H9 (cell line): ENCODE measurements around the gene DPYD. TPM values are rescaled to one million over a fixed set of nuclear protein-coding genes. Genes with fewer than 3 reads are reported as not detected.

Experiments
- DNase-seq: peaks from one replicate; pipeline ENCODE4 v3.0.0-alpha.2; 2017
- H2AFZ ChIP-seq: one replicate; pipeline ENCODE4 v1.6.1; 2013; ENCODE audit warnings: mild to moderate bottlenecking, low read length, control low read depth, moderate library complexity
- H2AK5ac ChIP-seq: 2 replicates; pipeline ENCODE4 v1.6.1; 2013; ENCODE audit warnings: low read length, control low read depth, mixed read lengths; ENCODE audit not compliant: insufficient read length
- H2BK120ac ChIP-seq: one replicate; pipeline ENCODE4 v1.6.1; 2013; ENCODE audit warnings: low read depth, mild to moderate bottlenecking, low read length, control low read depth, inconsistent platforms; ENCODE audit not compliant: poor library complexity, severe bottlenecking
- H2BK12ac ChIP-seq: 2 replicates; pipeline ENCODE4 v1.6.1; 2013; ENCODE audit warnings: low read length, control low read depth, mixed read lengths, low read depth; ENCODE audit not compliant: insufficient read length
- H2BK15ac ChIP-seq: 2 replicates; pipeline ENCODE4 v1.6.1; 2013; ENCODE audit warnings: low read depth, low read length, control low read depth
- H2BK20ac ChIP-seq: one replicate; pipeline ENCODE4 v1.6.1; 2013; ENCODE audit warnings: low read depth, mild to moderate bottlenecking, low read length, control low read depth, inconsistent platforms; ENCODE audit not compliant: poor library complexity, severe bottlenecking
- H2BK5ac ChIP-seq: 2 replicates; pipeline ENCODE4 v1.6.1; 2013; ENCODE audit warnings: low read length, control low read depth, mixed read lengths; ENCODE audit not compliant: insufficient read length
- H3K14ac ChIP-seq: 2 replicates; pipeline ENCODE4 v1.6.1; 2013; ENCODE audit warnings: low read length, control low read depth; ENCODE audit not compliant: insufficient read depth
- H3K18ac ChIP-seq: 2 replicates; pipeline ENCODE4 v1.6.1; 2013; ENCODE audit warnings: low read depth, mild to moderate bottlenecking, mixed read lengths, low read length, control low read depth; ENCODE audit not compliant: insufficient read length
- H3K23ac ChIP-seq: 2 replicates; pipeline ENCODE4 v1.6.1; 2013; ENCODE audit warnings: low read length, control low read depth, mixed read lengths, low read depth; ENCODE audit not compliant: insufficient read length
- H3K23me2 ChIP-seq: 2 replicates; pipeline ENCODE4 v1.6.1; 2013; ENCODE audit warnings: low read depth, mild to moderate bottlenecking, mixed read lengths, low read length, control low read depth; ENCODE audit not compliant: insufficient read length, poor library complexity, severe bottlenecking
- H3K27ac ChIP-seq: 2 replicates; pipeline ENCODE4 v1.5.1; 2013; ENCODE audit warnings: low read length, control low read depth, mixed read lengths, low read depth; ENCODE audit not compliant: insufficient read length
- H3K27me3 ChIP-seq: 2 replicates; pipeline ENCODE4 v1.6.1; 2013; ENCODE audit warnings: low read length, control low read depth, inconsistent platforms; ENCODE audit not compliant: insufficient read depth
- H3K4ac ChIP-seq: 2 replicates; pipeline ENCODE4 v1.6.1; 2013; ENCODE audit warnings: low read depth, mild to moderate bottlenecking, control low read depth, inconsistent platforms, low read length, moderate library complexity
- H3K4me1 ChIP-seq: 2 replicates; pipeline ENCODE4 v1.6.1; 2013; ENCODE audit warnings: low read length, control low read depth, inconsistent platforms; ENCODE audit not compliant: insufficient read depth
- H3K4me2 ChIP-seq: 2 replicates; pipeline ENCODE4 v1.6.1; 2013; ENCODE audit warnings: low read length, control low read depth, mixed read lengths; ENCODE audit not compliant: insufficient read length, insufficient read depth
- H3K56ac ChIP-seq: 2 replicates; pipeline ENCODE4 v1.6.1; 2013; ENCODE audit warnings: low read depth, mild to moderate bottlenecking, mixed read lengths, low read length, control low read depth; ENCODE audit not compliant: insufficient read length
- H3K79me1 ChIP-seq: 2 replicates; pipeline ENCODE4 v1.6.1; 2013; ENCODE audit warnings: low read depth, mild to moderate bottlenecking, moderate library complexity, low read length, control low read depth, inconsistent platforms; ENCODE audit not compliant: insufficient read depth, poor library complexity, severe bottlenecking
- H3K79me2 ChIP-seq: 2 replicates; pipeline ENCODE4 v1.6.1; 2013; ENCODE audit warnings: low read length, control low read depth, inconsistent platforms; ENCODE audit not compliant: insufficient read depth
- H3K9ac ChIP-seq: 2 replicates; pipeline ENCODE4 v1.6.1; 2013; ENCODE audit warnings: low read length, control low read depth, mixed read lengths; ENCODE audit not compliant: insufficient read length; ENCODE audit errors: extremely low read depth
- H3K9me3 ChIP-seq: one replicate; pipeline ENCODE4 v1.6.1; 2013; ENCODE audit warnings: low read depth, low read length, inconsistent platforms; ENCODE audit not compliant: control insufficient read depth
- H3T11ph ChIP-seq: one replicate; pipeline ENCODE4 v1.6.1; 2013; ENCODE audit warnings: mild to moderate bottlenecking, low read length, control low read depth, inconsistent platforms
- H4K20me1 ChIP-seq: one replicate; pipeline ENCODE4 v1.6.1; 2013; ENCODE audit not compliant: control insufficient read depth, insufficient read length, insufficient read depth
- H4K5ac ChIP-seq: 2 replicates; pipeline ENCODE4 v1.6.1; 2013; ENCODE audit warnings: low read depth, mild to moderate bottlenecking, mixed read lengths, low read length, control low read depth; ENCODE audit not compliant: insufficient read length
- H4K8ac ChIP-seq: replicated peaks from 2 replicates; pipeline ENCODE4 v1.6.1; 2013; ENCODE audit warnings: low read length, control low read depth, mixed read lengths, low read depth; ENCODE audit not compliant: insufficient read length
- H4K91ac ChIP-seq: 2 replicates; pipeline ENCODE4 v1.6.1; 2013; ENCODE audit warnings: low read depth, mild to moderate bottlenecking, moderate library complexity, mixed read lengths, low read length, control low read depth; ENCODE audit not compliant: insufficient read length
- H3K27ac Mint-ChIP-seq, 3 experiments: 2 replicates in 2 of 3; 3 replicates in 1 of 3; pipeline ENCODE4 v1.8.0; 2020 to 2021; ENCODE audit warnings: mixed read lengths in 3 of 3, mild to moderate bottlenecking in 1 of 3, moderate library complexity in 1 of 3
- H3K27me3 Mint-ChIP-seq: 2 replicates; pipeline ENCODE4 v1.8.0; 2021; ENCODE audit warnings: low read depth, mild to moderate bottlenecking, moderate library complexity, mixed read lengths
- H3K36me3 Mint-ChIP-seq, 3 experiments: 2 replicates in 2 of 3; 3 replicates in 1 of 3; pipeline ENCODE4 v1.8.0; 2020 to 2021; ENCODE audit warnings: low read depth in 3 of 3, mixed read lengths in 3 of 3; ENCODE audit not compliant: insufficient read depth in 1 of 3
- H3K4me1 Mint-ChIP-seq, 2 experiments: 2 replicates each; pipeline ENCODE4 v1.8.0; 2020; ENCODE audit warnings: mixed read lengths in 2 of 2
- H3K4me3 Mint-ChIP-seq, 2 experiments: 2 replicates in 1 of 2; 3 replicates in 1 of 2; pipeline ENCODE4 v1.8.0; 2020 to 2021; ENCODE audit warnings: mild to moderate bottlenecking in 2 of 2, mixed read lengths in 2 of 2, moderate library complexity in 1 of 2
- H3K9me3 Mint-ChIP-seq, 2 experiments: 2 replicates in 1 of 2; 3 replicates in 1 of 2; pipeline ENCODE4 v1.8.0; 2020; ENCODE audit warnings: mild to moderate bottlenecking in 2 of 2, mixed read lengths in 2 of 2, moderate library complexity in 1 of 2
- WGBS: extraction: QIAGEN DNeasy Blood & Tissue Kit; methylation state at CpG from one replicate; pipeline ENCODE4 v1.1.7; 2013; ENCODE audit warnings: missing lambda C conversion rate, low lambda C conversion rate, mixed read lengths; ENCODE audit not compliant: insufficient read length; ENCODE audit errors: extremely low coverage; 5-methylcytosine and 5-hydroxymethylcytosine counted together
- total RNA-seq: library from RNA; stranded (reverse); gene quantifications from 2 replicates; pipeline ENCODE4 v1.2.1, GENCODE V29; 2021
- TF ChIP-seq, protein P1 (sequence below): fragments of 200-600 bp; sonication (generic); conservative IDR thresholded peaks from 3 replicates; pipeline ENCODE4 v1.8.0; 2021; ENCODE audit warnings: antibody characterized with exemption, mild to moderate bottlenecking

Gene DPYD
- total RNA-seq, 1 experiment from 2014 or later, result 0.37 TPM

DNA sequence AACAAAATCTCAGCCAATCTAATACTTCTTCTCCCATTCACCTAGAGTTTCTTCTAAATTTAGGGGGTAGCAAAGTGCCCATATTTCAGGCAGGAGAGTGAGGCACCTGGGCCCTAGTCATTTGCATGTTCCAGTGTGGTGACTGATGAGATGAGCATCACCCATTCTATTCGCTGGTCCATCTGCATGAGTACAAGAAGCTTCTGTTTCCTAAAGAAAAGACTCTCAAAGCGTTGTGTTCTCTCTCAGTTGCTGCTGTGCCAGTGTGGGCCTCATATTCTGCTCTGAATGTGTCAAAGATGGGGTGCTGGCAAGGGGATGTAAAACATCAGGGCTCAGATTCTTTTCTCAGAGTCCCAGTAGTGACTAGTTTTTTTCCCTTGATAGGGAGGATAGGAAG, 16.1 kb upstream of the DPYD start:
- WGBS, result no CpG with 5 or more reads among the region's 2 CpGs
- Histone ChIP-seq H2BK20ac (no peak overlapping the region), H4K20me1 (no peaks in the 10 kb centered on the region), H3K56ac (no peak overlapping the region), H2BK5ac (no peak overlapping the region), H3K4me2 (no peak overlapping the region), H3T11ph (no peak overlapping the region), H2BK15ac (no peak overlapping the region), H3K14ac (no peak overlapping the region), H4K91ac (no peak overlapping the region), H3K79me2 (no peaks in the 10 kb centered on the region), H3K79me1 (no peaks in the 10 kb centered on the region), H3K4me1 (no peaks in the 10 kb centered on the region; the same call in 1 of the 2 replicates), H3K18ac (no peak overlapping the region), H3K23ac (no peak overlapping the region), H3K9ac (no peak overlapping the region), H3K9me3 (no peaks in the 10 kb centered on the region), H3K27ac (no peak overlapping the region), H4K8ac (no peak overlapping the region), H3K23me2 (no peaks in the 10 kb centered on the region), H3K27me3 (no peaks in the 10 kb centered on the region), H2AK5ac (no peak overlapping the region), H4K5ac (no peak overlapping the region), H2BK120ac (no peak overlapping the region), H3K4ac (no peak overlapping the region), H2AFZ (no peak overlapping the region), H2BK12ac (no peak overlapping the region)
- no peaks in the 10 kb centered on the region for H3K27me3 Mint-ChIP-seq
- no peaks in the 10 kb centered on the region for H3K9me3 Mint-ChIP-seq
- H3K36me3 Mint-ChIP-seq, result no peaks in the 10 kb centered on the region
- TF ChIP-seq, protein P1, sequence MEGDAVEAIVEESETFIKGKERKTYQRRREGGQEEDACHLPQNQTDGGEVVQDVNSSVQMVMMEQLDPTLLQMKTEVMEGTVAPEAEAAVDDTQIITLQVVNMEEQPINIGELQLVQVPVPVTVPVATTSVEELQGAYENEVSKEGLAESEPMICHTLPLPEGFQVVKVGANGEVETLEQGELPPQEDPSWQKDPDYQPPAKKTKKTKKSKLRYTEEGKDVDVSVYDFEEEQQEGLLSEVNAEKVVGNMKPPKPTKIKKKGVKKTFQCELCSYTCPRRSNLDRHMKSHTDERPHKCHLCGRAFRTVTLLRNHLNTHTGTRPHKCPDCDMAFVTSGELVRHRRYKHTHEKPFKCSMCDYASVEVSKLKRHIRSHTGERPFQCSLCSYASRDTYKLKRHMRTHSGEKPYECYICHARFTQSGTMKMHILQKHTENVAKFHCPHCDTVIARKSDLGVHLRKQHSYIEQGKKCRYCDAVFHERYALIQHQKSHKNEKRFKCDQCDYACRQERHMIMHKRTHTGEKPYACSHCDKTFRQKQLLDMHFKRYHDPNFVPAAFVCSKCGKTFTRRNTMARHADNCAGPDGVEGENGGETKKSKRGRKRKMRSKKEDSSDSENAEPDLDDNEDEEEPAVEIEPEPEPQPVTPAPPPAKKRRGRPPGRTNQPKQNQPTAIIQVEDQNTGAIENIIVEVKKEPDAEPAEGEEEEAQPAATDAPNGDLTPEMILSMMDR, result no peak
- no peak overlapping the region for H3K4me3 Mint-ChIP-seq
- DNase-seq, result no peak
- no peaks in the 10 kb centered on the region for H3K4me1 Mint-ChIP-seq
- H3K27ac Mint-ChIP-seq, result no peak overlapping the region
